SK-N-SH treated with all-trans-retinoic acid at 6 μM for 48 hours (cell line): ENCODE results near the gene VMP1.

Experiments
- ATAC-seq: fragments of 200-7000 bp; cut with Tn5 transposase; 3 replicates; pipeline ENCODE4 v1.9.1; 2020; ENCODE audit warnings: mild to moderate bottlenecking, moderate library complexity
- ARNTL ChIP-seq: fragments of 450-650 bp; formaldehyde crosslinking; IDR thresholded peaks from 2 replicates; pipeline ENCODE4 v1.5.0; 2020; ENCODE audit warnings: low read depth, mild to moderate bottlenecking, moderate library complexity, borderline replicate concordance
- BACH2 ChIP-seq: fragments of 250-450 bp; sonication (Bioruptor Pico); IDR thresholded peaks from 2 replicates; pipeline ENCODE4 v1.9.0; 2021; ENCODE audit warnings: mild to moderate bottlenecking, borderline replicate concordance
- CREB5 ChIP-seq: fragments of 250-450 bp; sonication (Bioruptor Pico); IDR thresholded peaks from 2 replicates; pipeline ENCODE4 v1.5.1; 2020; ENCODE audit warnings: low read depth, mild to moderate bottlenecking, moderate library complexity
- CSDC2 ChIP-seq: fragments of 250-450 bp; sonication (Bioruptor Pico); IDR thresholded peaks from 2 replicates; pipeline ENCODE4 v1.5.0; 2020; ENCODE audit warnings: mild to moderate bottlenecking, moderate library complexity
- CSRNP3 ChIP-seq: fragments of 250-450 bp; sonication (Bioruptor Pico); IDR thresholded peaks from 2 replicates; pipeline ENCODE4 v1.5.1; 2021; ENCODE audit warnings: mild to moderate bottlenecking, moderate library complexity
- GLIS3 ChIP-seq: fragments of 250-450 bp; sonication (Bioruptor Pico); IDR thresholded peaks from 2 replicates; pipeline ENCODE4 v1.5.0; 2020; ENCODE audit warnings: mild to moderate bottlenecking, moderate library complexity
- ISL1 ChIP-seq: fragments of 250-450 bp; sonication (Bioruptor Pico); IDR thresholded peaks from 2 replicates; pipeline ENCODE4 v2.1.2; 2022; ENCODE audit warnings: mild to moderate bottlenecking, moderate library complexity
- OSR1 ChIP-seq: fragments of 250-450 bp; sonication (Bioruptor Pico); IDR thresholded peaks from 2 replicates; pipeline ENCODE4 v1.8.0; 2022; ENCODE audit warnings: moderate library complexity, mild to moderate bottlenecking, inconsistent platforms
- PATZ1 ChIP-seq: fragments of 250-450 bp; sonication (Bioruptor Pico); IDR thresholded peaks from 2 replicates; pipeline ENCODE4 v1.8.0; 2020; ENCODE audit warnings: mild to moderate bottlenecking, moderate library complexity, borderline replicate concordance
- POU6F1 ChIP-seq: fragments of 250-450 bp; sonication (Bioruptor Pico); IDR thresholded peaks from 2 replicates; pipeline ENCODE4 v1.8.0; 2021; ENCODE audit warnings: low read depth, mild to moderate bottlenecking, moderate library complexity, borderline replicate concordance
- PPARA ChIP-seq: fragments of 250-450 bp; sonication (Bioruptor Pico); IDR thresholded peaks from 2 replicates; pipeline ENCODE4 v1.5.0; 2020; ENCODE audit warnings: mild to moderate bottlenecking, borderline replicate concordance
- RARB ChIP-seq: fragments of 250-450 bp; sonication (Bioruptor Pico); IDR thresholded peaks from 2 replicates; pipeline ENCODE4 v1.8.0; 2021; ENCODE audit warnings: mild to moderate bottlenecking, moderate library complexity
- TOX ChIP-seq: fragments of 250-450 bp; sonication (Bioruptor Pico); IDR thresholded peaks from 2 replicates; pipeline ENCODE4 v1.8.0; 2021; ENCODE audit warnings: mild to moderate bottlenecking, moderate library complexity, borderline replicate concordance
- TSHZ2 ChIP-seq: fragments of 250-450 bp; sonication (Bioruptor Pico); IDR thresholded peaks from 2 replicates; pipeline ENCODE4 v1.5.0; 2020; ENCODE audit warnings: mild to moderate bottlenecking, moderate library complexity
- ZC3H10 ChIP-seq: fragments of 250-450 bp; sonication (Bioruptor Pico); IDR thresholded peaks from 2 replicates; pipeline ENCODE4 v1.5.1; 2021; ENCODE audit warnings: mild to moderate bottlenecking, moderate library complexity
- ZFP3 ChIP-seq: fragments of 250-450 bp; sonication (Bioruptor Pico); IDR thresholded peaks from 2 replicates; pipeline ENCODE4 v1.5.0; 2020; ENCODE audit warnings: mild to moderate bottlenecking, moderate library complexity
- ZFP30 ChIP-seq: fragments of 450-650 bp; formaldehyde crosslinking; IDR thresholded peaks from 2 replicates; pipeline ENCODE4 v1.5.0; 2022; ENCODE audit warnings: mild to moderate bottlenecking, moderate library complexity
- ZNF8 ChIP-seq: fragments of 450-650 bp; formaldehyde crosslinking; IDR thresholded peaks from 2 replicates; pipeline ENCODE4 v1.5.0; 2020; ENCODE audit warnings: mild to moderate bottlenecking, moderate library complexity

VMP1 gene

GRCh38 chr17:59829217-59830006, 122.0 kb downstream of the VMP1 start:
- peak; percentile 87 for ATAC-seq
- TF ChIP-seq RARB (CRISPR knock-in tag), result peak; percentile 11; the same call in 1 of the 2 replicates
- no peak for TF ChIP-seq PPARA (CRISPR knock-in tag)
- TF ChIP-seq CSRNP3 (CRISPR knock-in tag), result peak; percentile 33; the same call in 1 of the 2 replicates
- TF ChIP-seq ZFP30 (CRISPR knock-in tag), result no peak
- TF ChIP-seq BACH2 (CRISPR knock-in tag), result no peak
- peak; percentile 49 for TF ChIP-seq PATZ1 (CRISPR knock-in tag)
- peak; percentile 89 for TF ChIP-seq ZC3H10 (CRISPR knock-in tag)
- TF ChIP-seq TOX (CRISPR knock-in tag), result peak; percentile 91; the same call in 1 of the 2 replicates
- peak; percentile 91 for TF ChIP-seq ISL1 (CRISPR knock-in tag)
- TF ChIP-seq CREB5 (CRISPR knock-in tag), result peak; percentile 90
- TF ChIP-seq, all 23 proteins: peak for 7

GRCh38 chr17:59830007-59830630, 122.7 kb downstream of the VMP1 start:
- no peak for TF ChIP-seq ISL1 (CRISPR knock-in tag)
- no peak; the same call in 1 of the 2 replicates for TF ChIP-seq ZC3H10 (CRISPR knock-in tag)
- no peak for TF ChIP-seq POU6F1 (CRISPR knock-in tag)
- peak; percentile 85 for TF ChIP-seq ZFP3 (CRISPR knock-in tag)
- TF ChIP-seq TOX (CRISPR knock-in tag), result peak; percentile 12; the same call in 1 of the 2 replicates
- no peak for TF ChIP-seq PPARA (CRISPR knock-in tag)
- TF ChIP-seq GLIS3 (CRISPR knock-in tag), result 0 out of 2 replicates have a peak, but pooled peaks have one; percentile 61
- TF ChIP-seq ZFP30 (CRISPR knock-in tag), result no peak
- peak; percentile 68; the same call in 1 of the 2 replicates for TF ChIP-seq RARB (CRISPR knock-in tag)
- no peak for TF ChIP-seq OSR1
- TF ChIP-seq ZNF8 (CRISPR knock-in tag), result no peak
- TF ChIP-seq CSRNP3 (CRISPR knock-in tag), result no peak
- no peak for TF ChIP-seq CREB5 (CRISPR knock-in tag)
- no peak for TF ChIP-seq ARNTL
- peak; percentile 91; the same call in 1 of the 2 replicates for TF ChIP-seq CSDC2 (CRISPR knock-in tag)
- no peak for TF ChIP-seq TSHZ2 (CRISPR knock-in tag)
- peak; percentile 7 for ATAC-seq
